ENCODE results near the gene POLR1B.
"Not testable (repeated sequence)": the region's sequence is repeated elsewhere in the genome, so short reads cannot be mapped to it uniquely, and the experiment has no call there.

DNA sequence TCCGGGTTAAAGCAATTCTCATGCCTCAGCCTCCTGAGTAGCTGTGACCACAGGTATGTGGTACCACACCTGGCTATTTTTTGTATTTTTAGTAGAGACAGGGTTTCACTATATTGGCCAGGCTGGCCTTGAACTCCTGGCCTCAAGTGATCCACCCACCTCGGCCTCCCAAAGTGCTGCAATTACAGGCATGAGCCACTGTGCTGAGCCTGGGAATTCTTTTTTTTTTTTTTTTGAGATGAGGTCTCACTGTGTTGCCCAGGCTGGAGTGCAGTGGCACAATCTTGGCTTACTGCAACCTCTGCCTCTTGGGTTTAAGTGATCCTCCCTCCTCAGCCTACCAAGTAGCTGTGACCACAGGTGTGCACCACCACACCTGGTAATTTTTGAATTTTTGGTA, 73.5 kb downstream of the POLR1B start:
- TF ChIP-seq, protein P1, sequence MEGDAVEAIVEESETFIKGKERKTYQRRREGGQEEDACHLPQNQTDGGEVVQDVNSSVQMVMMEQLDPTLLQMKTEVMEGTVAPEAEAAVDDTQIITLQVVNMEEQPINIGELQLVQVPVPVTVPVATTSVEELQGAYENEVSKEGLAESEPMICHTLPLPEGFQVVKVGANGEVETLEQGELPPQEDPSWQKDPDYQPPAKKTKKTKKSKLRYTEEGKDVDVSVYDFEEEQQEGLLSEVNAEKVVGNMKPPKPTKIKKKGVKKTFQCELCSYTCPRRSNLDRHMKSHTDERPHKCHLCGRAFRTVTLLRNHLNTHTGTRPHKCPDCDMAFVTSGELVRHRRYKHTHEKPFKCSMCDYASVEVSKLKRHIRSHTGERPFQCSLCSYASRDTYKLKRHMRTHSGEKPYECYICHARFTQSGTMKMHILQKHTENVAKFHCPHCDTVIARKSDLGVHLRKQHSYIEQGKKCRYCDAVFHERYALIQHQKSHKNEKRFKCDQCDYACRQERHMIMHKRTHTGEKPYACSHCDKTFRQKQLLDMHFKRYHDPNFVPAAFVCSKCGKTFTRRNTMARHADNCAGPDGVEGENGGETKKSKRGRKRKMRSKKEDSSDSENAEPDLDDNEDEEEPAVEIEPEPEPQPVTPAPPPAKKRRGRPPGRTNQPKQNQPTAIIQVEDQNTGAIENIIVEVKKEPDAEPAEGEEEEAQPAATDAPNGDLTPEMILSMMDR (conservative IDR thresholded peaks at IDR 0.05; ENCODE audit: low read depth, low read length), result not testable (repeated sequence)
- TF ChIP-seq EZH2phosphoT487 (IDR thresholded peaks at IDR 0.05; ENCODE audit: borderline replicate concordance, low read length), result not testable (repeated sequence)
